H1 (cell line): Measurements from ENCODE around the gene POLR1F. TPM values are rescaled to one million over a fixed set of nuclear protein-coding genes. Genes with fewer than 3 reads are reported as not detected.

Experiments used
- BRCA1 ChIP-seq: IDR thresholded peaks from 2 replicates; pipeline ENCODE4 v1.6.1; 2012; ENCODE audit warnings: low read depth, low read length, improper control_type of control experiment
- CREB1 ChIP-seq: IDR thresholded peaks from 2 replicates; pipeline ENCODE4 v1.6.1; 2012; ENCODE audit warnings: inconsistent platforms
- CTCF ChIP-seq, 3 experiments: IDR thresholded peaks; 1 replicate in 2 of 3; 2 replicates in 1 of 3; pipeline versions ENCODE4 v1.5.1 to v1.6.1; 2011; ENCODE audit warnings: low read length in 3 of 3, mild to moderate bottlenecking in 3 of 3, inconsistent platforms in 2 of 3, low read depth in 1 of 3, moderate library complexity in 1 of 3; ENCODE audit not compliant: insufficient read depth in 1 of 3; ENCODE audit errors: control extremely low read depth in 1 of 3
- GABPA ChIP-seq: IDR thresholded peaks from 2 replicates; pipeline ENCODE4 v1.6.1; 2011; ENCODE audit warnings: mild to moderate bottlenecking, low read length, moderate library complexity, borderline replicate concordance; ENCODE audit not compliant: insufficient read depth
- HDAC6 ChIP-seq: IDR thresholded peaks from one replicate; pipeline ENCODE4 v1.7.1; 2012; ENCODE audit warnings: low read depth, mild to moderate bottlenecking, inconsistent platforms, low read length, moderate library complexity
- JUN ChIP-seq: IDR thresholded peaks from 2 replicates; pipeline ENCODE4 v1.6.1; 2011; ENCODE audit warnings: low read depth, mild to moderate bottlenecking, improper control_type of control experiment, low read length
- JUND ChIP-seq: IDR thresholded peaks from 2 replicates; pipeline ENCODE4 v1.6.1; 2011; ENCODE audit warnings: mild to moderate bottlenecking, improper control_type of control experiment, low read length
- KDM5A ChIP-seq: fragments of 200-600 bp; IDR thresholded peaks from 2 replicates; pipeline ENCODE4 v1.7.1; 2012; ENCODE audit warnings: mild to moderate bottlenecking, low read length, inconsistent platforms, mixed read lengths
- NRF1 ChIP-seq: IDR thresholded peaks from 2 replicates; pipeline ENCODE4 v1.6.1; 2011; ENCODE audit warnings: mild to moderate bottlenecking, low read depth, low read length, improper control_type of control experiment
- PHF8 ChIP-seq: fragments of 200-600 bp; sonication (generic); conservative IDR thresholded peaks from 2 replicates; pipeline ENCODE4 v1.7.1; 2012; ENCODE audit warnings: low read depth, mild to moderate bottlenecking, inconsistent platforms, low read length, moderate library complexity
- RAD21 ChIP-seq, 2 experiments: IDR thresholded peaks in 1 of 2; conservative IDR thresholded peaks in 1 of 2; 2 replicates each; pipeline ENCODE4 v1.6.1; 2011; ENCODE audit warnings: low read depth in 2 of 2, low read length in 2 of 2, improper control_type of control experiment in 1 of 2, inconsistent platforms in 1 of 2, mild to moderate bottlenecking in 1 of 2, moderate library complexity in 1 of 2
- RNF2 ChIP-seq: fragments of 200-900, 300-1000 bp; sonication (generic); IDR thresholded peaks from 2 replicates; pipeline ENCODE4 v1.7.1; 2016; ENCODE audit warnings: borderline replicate concordance, low read depth, mild to moderate bottlenecking, antibody characterized with exemption, low read length; ENCODE audit not compliant: poor library complexity, severe bottlenecking; ENCODE audit errors: missing control alignments
- SIN3A ChIP-seq, 2 experiments: IDR thresholded peaks in 1 of 2; conservative IDR thresholded peaks in 1 of 2; 2 replicates each; pipeline ENCODE4 v1.6.1; 2011 to 2012; ENCODE audit warnings: low read length in 2 of 2, improper control_type of control experiment in 1 of 2, low read depth in 1 of 2, mild to moderate bottlenecking in 1 of 2
- SP1 ChIP-seq: IDR thresholded peaks from 2 replicates; pipeline ENCODE4 v1.6.1; 2011; ENCODE audit warnings: low read depth, low read length
- TAF7 ChIP-seq: optimal IDR thresholded peaks from 2 replicates; pipeline ENCODE3; 2011; ENCODE audit warnings: low read depth, mild to moderate bottlenecking, inconsistent platforms, low read length, moderate library complexity, borderline replicate concordance
- TCF12 ChIP-seq: IDR thresholded peaks from 2 replicates; pipeline ENCODE4 v1.6.1; 2011; ENCODE audit warnings: low read depth, mild to moderate bottlenecking, low read length
- TEAD4 ChIP-seq: IDR thresholded peaks from 2 replicates; pipeline ENCODE4 v1.6.1; 2012; ENCODE audit warnings: low read depth, low read length, inconsistent platforms, mixed read lengths
- polyA plus RNA-seq, 7 experiments: library from polyadenylated mRNA; depleted of rRNA in 3 of 7; stranded (reverse) in 5 of 7; unstranded in 2 of 7; fragments of >200 nt in 5 of 7; fragments of 200-250 nt in 2 of 7; gene quantifications; 1 replicate in 5 of 7; 2 replicates in 1 of 7; 4 replicates in 1 of 7; pipeline versions ENCODE4 v1.2.1 to v1.2.3, GENCODE V29; 2011 to 2013; ENCODE audit warnings: missing spikeins in 2 of 7, mixed read lengths in 2 of 7
- total RNA-seq: library from RNA; stranded (reverse); fragmentation: NEBNext Ultra II Directional; extraction: Animal tissue kit (Norgen Biotek cat#: 25700); gene quantifications from 2 replicates; pipeline ENCODE4 v1.2.1, GENCODE V29; 2021
- TF ChIP-seq, protein P1 (sequence below): IDR thresholded peaks from 2 replicates; pipeline ENCODE4 v1.6.1; 2012; ENCODE audit warnings: inconsistent platforms
- TF ChIP-seq, protein P2 (sequence below): IDR thresholded peaks from 2 replicates; pipeline ENCODE4 v1.6.1; 2011; ENCODE audit warnings: low read length, improper control_type of control experiment

POLR1F gene
- total and polyA plus RNA-seq, 2 of the 8 experiments (the other 6 are each of a cell fraction or from before 2014, with no cell fraction given) = 11.2 to 24.6 TPM

- peak; percentile 99 for TF ChIP-seq CREB1
- peak; percentile 32; the same call in 1 of the 2 replicates for TF ChIP-seq BRCA1
- TF ChIP-seq TCF12 = 0 out of 2 replicates have a peak, but pooled peaks have one; percentile 41
- peak; percentile 84 for TF ChIP-seq TEAD4
- TF ChIP-seq TAF7 = peak; percentile 88
- TF ChIP-seq, protein P1, sequence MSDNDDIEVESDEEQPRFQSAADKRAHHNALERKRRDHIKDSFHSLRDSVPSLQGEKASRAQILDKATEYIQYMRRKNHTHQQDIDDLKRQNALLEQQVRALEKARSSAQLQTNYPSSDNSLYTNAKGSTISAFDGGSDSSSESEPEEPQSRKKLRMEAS = peak; percentile 88
- no peak for TF ChIP-seq HDAC6
- TF ChIP-seq SIN3A (conservative IDR thresholded peaks at IDR 0.05 in 1 of 2, IDR thresholded peaks at IDR 0.05 in 1 of 2; ENCODE audit: low read depth in 1 of 2, low read length in 2 of 2) = peak; percentile 95 to 98
- TF ChIP-seq PHF8 = peak; percentile 100
- TF ChIP-seq CTCF (IDR thresholded peaks at IDR 0.05; ENCODE audit: control extremely low read depth in 1 of 3, insufficient read depth in 1 of 3, low read depth in 1 of 3, low read length in 3 of 3) = peak; percentile 85 to 94 (median 89)
- TF ChIP-seq, protein P2, sequence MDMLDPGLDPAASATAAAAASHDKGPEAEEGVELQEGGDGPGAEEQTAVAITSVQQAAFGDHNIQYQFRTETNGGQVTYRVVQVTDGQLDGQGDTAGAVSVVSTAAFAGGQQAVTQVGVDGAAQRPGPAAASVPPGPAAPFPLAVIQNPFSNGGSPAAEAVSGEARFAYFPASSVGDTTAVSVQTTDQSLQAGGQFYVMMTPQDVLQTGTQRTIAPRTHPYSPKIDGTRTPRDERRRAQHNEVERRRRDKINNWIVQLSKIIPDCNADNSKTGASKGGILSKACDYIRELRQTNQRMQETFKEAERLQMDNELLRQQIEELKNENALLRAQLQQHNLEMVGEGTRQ = 0 out of 2 replicates have a peak, but pooled peaks have one; percentile 29
- peak; percentile 69 for TF ChIP-seq SP1
- TF ChIP-seq KDM5A = peak; percentile 98
- no peak for TF ChIP-seq GABPA
- no peak for TF ChIP-seq RNF2
- TF ChIP-seq RAD21 (IDR thresholded peaks at IDR 0.05 in 1 of 2, conservative IDR thresholded peaks at IDR 0.05 in 1 of 2; ENCODE audit: low read depth in 2 of 2, low read length in 2 of 2) = peak; percentile 73 to 78
- peak; percentile 12; the same call in 1 of the 2 replicates for TF ChIP-seq JUND
- no peak for TF ChIP-seq NRF1
- no peak for TF ChIP-seq JUN
These were observed at the start of gene POLR1F (continued) for GRCh38 chr7:19708397-19709248.
